PC-3 (cell line): ENCODE data around the gene ZSCAN25. TPM values are rescaled to one million over a fixed set of nuclear protein-coding genes. Genes with fewer than 3 reads are reported as not detected.
"Not testable (repeated sequence)": the region's sequence is repeated elsewhere in the genome, so short reads cannot be mapped to it uniquely, and the experiment has no call there.

Experiments used
- ATAC-seq: fragments of 200-7000 bp; cut with Tn5 transposase; 2 replicates; pipeline ENCODE4 v1.9.1; 2020; ENCODE audit warnings: mild to moderate bottlenecking, moderate library complexity
- BruUV-seq: library from RNA; stranded (reverse); fragments of 400-500 nt; replicated peaks from 2 replicates; lab custom pipeline; 2021; lab: Mats Ljungman, UMichigan
- CTCF ChIA-PET: fragments of 300-600 bp; sonication (Branson Sonifier 250); formaldehyde crosslinking; loops from one replicate; lab custom pipeline; 2022; ENCODE audit warnings: antibody characterized with exemption; lab: Charles Lee
- POLR2A ChIA-PET: fragments of 300-600 bp; sonication (Branson Sonifier 250); formaldehyde crosslinking; loops from one replicate; lab custom pipeline; 2022; ENCODE audit warnings: antibody characterized with exemption; ENCODE audit not compliant: unreplicated experiment; lab: Charles Lee
- DNase-seq: peaks from one replicate; pipeline ENCODE4 v3.0.0-alpha.2; 2015
- H2AFZ ChIP-seq: fragments of 300-600 bp; sonication (generic); 2 replicates; pipeline ENCODE4 v1.6.0; 2016; ENCODE audit warnings: antibody characterized with exemption, low read length
- H3F3A ChIP-seq: fragments of 300-600 bp; sonication (generic); one replicate; pipeline ENCODE4 v1.6.0; 2017; ENCODE audit warnings: antibody characterized with exemption, low read length, control low read depth, mild to moderate bottlenecking; ENCODE audit not compliant: unreplicated experiment
- H3K27ac ChIP-seq: fragments of 300-600 bp; sonication (generic); 2 replicates; pipeline ENCODE4 v1.5.1; 2016; ENCODE audit warnings: mild to moderate bottlenecking, low read length
- H3K27me3 ChIP-seq: fragments of 300-600 bp; sonication (generic); 2 replicates; pipeline ENCODE4 v1.6.1; 2016; ENCODE audit warnings: low read length, mixed read lengths
- H3K36me3 ChIP-seq: fragments of 300-600 bp; sonication (generic); 2 replicates; pipeline ENCODE4 v1.6.1; 2016; ENCODE audit warnings: low read depth, mixed run types, low read length, mixed read lengths
- H3K4me1 ChIP-seq: fragments of 300-600 bp; sonication (generic); 2 replicates; pipeline ENCODE4 v1.5.1; 2016; ENCODE audit warnings: low read length; ENCODE audit not compliant: insufficient read depth
- H3K4me2 ChIP-seq: fragments of 300-600 bp; sonication (generic); 2 replicates; pipeline ENCODE4 v1.6.0; 2016; ENCODE audit warnings: low read length
- H3K4me3 ChIP-seq: fragments of 300-600 bp; sonication (generic); 2 replicates; pipeline ENCODE4 v1.5.1; 2016; ENCODE audit warnings: mild to moderate bottlenecking, low read length, mixed read lengths
- H3K79me2 ChIP-seq: fragments of 300-600 bp; sonication (generic); 2 replicates; pipeline ENCODE4 v1.6.1; 2017; ENCODE audit warnings: low read length, mixed read lengths
- H3K9ac ChIP-seq: fragments of 300-600 bp; sonication (generic); 2 replicates; pipeline ENCODE4 v1.6.0; 2016; ENCODE audit warnings: mild to moderate bottlenecking, low read length
- H3K9me2 ChIP-seq: fragments of 300-600 bp; sonication (generic); replicated peaks from 2 replicates; pipeline ENCODE4 v1.6.1; 2016; ENCODE audit warnings: mixed run types, low read length, mixed read lengths
- H3K9me3 ChIP-seq: fragments of 300-600 bp; sonication (generic); 2 replicates; pipeline ENCODE4 v1.6.1; 2016; ENCODE audit warnings: low read length, mixed read lengths
- H4K20me1 ChIP-seq: fragments of 300-600 bp; sonication (generic); 2 replicates; pipeline ENCODE4 v1.6.1; 2016; ENCODE audit warnings: low read length, mixed read lengths
- CTCF ChIP-seq: fragments of 300-600 bp; sonication (generic); conservative IDR thresholded peaks from 2 replicates; pipeline ENCODE4 v1.5.1; 2017; ENCODE audit warnings: antibody characterized with exemption, low read depth, mild to moderate bottlenecking, low read length
- EZH2 ChIP-seq: fragments of 300-600 bp; sonication (generic); IDR thresholded peaks from one replicate; pipeline ENCODE4 v1.6.1; 2017; ENCODE audit warnings: antibody characterized with exemption, mild to moderate bottlenecking, low read length; ENCODE audit not compliant: unreplicated experiment
- EZH2phosphoT487 ChIP-seq: fragments of 300-600 bp; sonication (generic); IDR thresholded peaks from 2 replicates; pipeline ENCODE4 v1.6.1; 2018; ENCODE audit warnings: mild to moderate bottlenecking, antibody characterized with exemption, low read length, borderline replicate concordance
- intact Hi-C: fragments of 100-400 bp; cut with micrococcal nuclease; formaldehyde crosslinking; loops from 2 replicates; pipeline ENCODE4 v1.9.0; 2023
- total RNA-seq: library from RNA; depleted of rRNA; stranded (reverse); fragments of >200 nt; gene quantifications from 2 replicates; pipeline ENCODE4 v1.2.3, GENCODE V29; 2014

ZSCAN25 gene
- total RNA-seq, 1 experiment from 2014 or later, result 13.9 TPM

- BruUV-seq, result no TSS peak
- ChIA-PET CTCF (no interaction called here), POLR2A (no interaction called here)
- no peak for DNase-seq
- no peak for ATAC-seq
- no peaks in the 10 kb centered on the region for H3K79me2 ChIP-seq
- H3K4me1 ChIP-seq, result no peaks in the 10 kb centered on the region
- H2AFZ ChIP-seq, result no peak overlapping the region
- TF ChIP-seq CTCF (no peak), EZH2phosphoT487 (no peak), EZH2 (no peak)
- no peak overlapping the region for H3K4me2 ChIP-seq
- H3K9me2 ChIP-seq, result no peaks in the 10 kb centered on the region
- no peaks in the 10 kb centered on the region for H3F3A ChIP-seq
- intact Hi-C loops, result no loop called here
- H3K4me3 ChIP-seq, result no peak overlapping the region
- no peak overlapping the region for H3K27ac ChIP-seq
- H3K9ac ChIP-seq, result no peak overlapping the region
- no peaks in the 10 kb centered on the region for H3K9me3 ChIP-seq
- no peaks in the 10 kb centered on the region for H4K20me1 ChIP-seq
- no peaks in the 10 kb centered on the region for H3K36me3 ChIP-seq
- peaks cover 43% of the 10 kb centered on the region for H3K27me3 ChIP-seq
Observed at GRCh38 chr7:99579956-99580777, 36.6 kb upstream of the ZSCAN25 start.

- intact Hi-C loops, H3K9ac ChIP-seq, CTCF ChIA-PET, H3K27ac ChIP-seq, H3K9me2 ChIP-seq, DNase-seq, H3K4me1 ChIP-seq, H3K4me3 ChIP-seq, H3K9me3 ChIP-seq, H3K36me3 ChIP-seq, H2AFZ ChIP-seq, POLR2A ChIA-PET, ATAC-seq, H3K79me2 ChIP-seq, BruUV-seq, H3F3A ChIP-seq, H3K4me2 ChIP-seq, H4K20me1 ChIP-seq: not testable (repeated sequence)
- H3K27me3 ChIP-seq, result peaks cover 45% of the 10 kb centered on the region
Observed at GRCh38 chr7:99580778-99581332, 35.9 kb upstream of the ZSCAN25 start.

GRCh38 chr7:99588868-99589267 is 27.9 kb upstream of the ZSCAN25 start:
- POLR2A ChIA-PET, result no interaction called here
- Histone ChIP-seq H3K9me2 (no peaks in the 10 kb centered on the region), H3K9ac (no peak overlapping the region), H3K36me3 (no peaks in the 10 kb centered on the region), H3F3A (no peaks in the 10 kb centered on the region), H3K4me1 (no peaks in the 10 kb centered on the region), H4K20me1 (no peaks in the 10 kb centered on the region), H2AFZ (no peak overlapping the region), H3K27me3 (peaks cover 79% of the 10 kb centered on the region), H3K79me2 (no peaks in the 10 kb centered on the region), H3K4me3 (no peak overlapping the region), H3K27ac (no peak overlapping the region), H3K9me3 (no peaks in the 10 kb centered on the region), H3K4me2 (no peak overlapping the region)
- DNase-seq (no peak), ATAC-seq (no peak)
- intact Hi-C loops, result no loop called here
- no TSS peak for BruUV-seq
- no peak for TF ChIP-seq CTCF
- no peak for TF ChIP-seq EZH2phosphoT487
- no peak for TF ChIP-seq EZH2
- CTCF ChIA-PET, result no interaction called here
